GM21367 (cell line): ENCODE results near the gene CDCA5.

Experiments used
- ATAC-seq: cut with Tn5 transposase; IDR thresholded peaks from one replicate; pipeline ENCODE4 v1.9.1; 2021; ENCODE audit not compliant: unreplicated experiment

The CDCA5 gene

GRCh38 chr11:65107751-65108468, 24.1 kb upstream of the CDCA5 start:
- no peak for ATAC-seq

- ATAC-seq: no peak
These were observed 23.2 kb upstream of the CDCA5 start for GRCh38 chr11:65107078-65107477.

GRCh38 chr11:65104628-65105027, 20.8 kb upstream of the CDCA5 start:
- ATAC-seq: no peak

GRCh38 chr11:65103476-65103875, 19.6 kb upstream of the CDCA5 start:
- no peak for ATAC-seq

GRCh38 chr11:65102142-65103095, 18.6 kb upstream of the CDCA5 start:
- ATAC-seq: no peak

- no peak for ATAC-seq
These were observed 17.0 kb upstream of the CDCA5 start for GRCh38 chr11:65100674-65101350.

- ATAC-seq: no peak
These were observed 13.1 kb upstream of the CDCA5 start for GRCh38 chr11:65096926-65097325.

- peak; percentile 59 for ATAC-seq
These were observed 12.3 kb upstream of the CDCA5 start, which contains the start of gene VPS51 for GRCh38 chr11:65095974-65096806. TSS of gene VPS51 (plus strand) at chr11:65096214. CDS start at chr11:65096251, 37 bp downstream.

- no peak for ATAC-seq
These were observed 11.6 kb upstream of the CDCA5 start for GRCh38 chr11:65095427-65095826.

GRCh38 chr11:65090628-65091027, 6.8 kb upstream of the CDCA5 start:
- no peak for ATAC-seq

GRCh38 chr11:65089621-65090020, 5.8 kb upstream of the CDCA5 start:
- ATAC-seq: no peak

GRCh38 chr11:65087827-65088226, 4.0 kb upstream of the CDCA5 start:
- ATAC-seq: no peak

- ATAC-seq: no peak
These were observed 3.4 kb upstream of the CDCA5 start for GRCh38 chr11:65087216-65087615.

- no peak for ATAC-seq
These were observed 3.0 kb upstream of the CDCA5 start for GRCh38 chr11:65086809-65087208.

GRCh38 chr11:65085446-65085845, 1.6 kb upstream of the CDCA5 start:
- no peak for ATAC-seq

GRCh38 chr11:65084598-65085375, 947 bp upstream of the CDCA5 start:
- no peak for ATAC-seq

GRCh38 chr11:65083134-65083833, 556 bp downstream of the CDCA5 start:
- ATAC-seq: peak; percentile 14

- ATAC-seq: no peak
These were observed 5.0 kb downstream of the CDCA5 start for GRCh38 chr11:65078786-65079342.

GRCh38 chr11:65078151-65078550, 5.7 kb downstream of the CDCA5 start:
- ATAC-seq: no peak
